Umbilical cord (tissue), 1 donor: Measurements from ENCODE around the gene MSL3B.
"Not testable (repeated sequence)": the region's sequence is repeated elsewhere in the genome, so short reads cannot be mapped to it uniquely, and the experiment has no call there.

Experiments used
- DNase-seq: peaks from one replicate; pipeline ENCODE4 v3.0.0-alpha.2; 2015; ENCODE audit warnings: low spot score

The MSL3B gene

GRCh38 chr2:233867993-233868532 is at the start of gene MSL3B:
TSS of gene MSL3B (minus strand) at chr2:233868386.
- DNase-seq = peak; percentile 34

- no peak for DNase-seq
These were observed 48.9 kb upstream of the MSL3B start, which contains the start of gene TRPM8 for GRCh38 chr2:233917116-233917515. TSS of gene TRPM8 (plus strand) at chr2:233917373. CDS start at chr2:233926538, 9,165 bp downstream.

GRCh38 chr2:233915128-233915527 is 46.9 kb upstream of the MSL3B start:
- DNase-seq = no peak

GRCh38 chr2:233912691-233913423 is 44.7 kb upstream of the MSL3B start:
- DNase-seq = peak; percentile 10

- no peak for DNase-seq
These were observed 39.4 kb upstream of the MSL3B start for GRCh38 chr2:233907627-233908026.

- no peak for DNase-seq
These were observed 37.8 kb upstream of the MSL3B start for GRCh38 chr2:233905945-233906344.

- DNase-seq = no peak
These were observed 33.7 kb upstream of the MSL3B start for GRCh38 chr2:233901884-233902283.

GRCh38 chr2:233901367-233901766 is 33.2 kb upstream of the MSL3B start:
- no peak for DNase-seq

GRCh38 chr2:233896253-233896652 is 28.1 kb upstream of the MSL3B start:
- not testable (repeated sequence) for DNase-seq

GRCh38 chr2:233892793-233893192 is 24.6 kb upstream of the MSL3B start:
- no peak for DNase-seq

- no peak for DNase-seq
These were observed 14.2 kb upstream of the MSL3B start for GRCh38 chr2:233882353-233882752.

- DNase-seq = not testable (repeated sequence)
These were observed 3.9 kb upstream of the MSL3B start for GRCh38 chr2:233872125-233872524.

GRCh38 chr2:233871432-233871831 is 3.2 kb upstream of the MSL3B start:
- no peak for DNase-seq

- DNase-seq = no peak
These were observed 1.7 kb downstream of the MSL3B start for GRCh38 chr2:233866479-233866878.

- DNase-seq = no peak
These were observed 2.3 kb downstream of the MSL3B start for GRCh38 chr2:233865838-233866237.

- no peak for DNase-seq
These were observed 5.9 kb downstream of the MSL3B start for GRCh38 chr2:233862261-233862768.

- no peak for DNase-seq
These were observed 9.9 kb downstream of the MSL3B start for GRCh38 chr2:233858331-233858730.

- no peak for DNase-seq
These were observed 10.6 kb downstream of the MSL3B start for GRCh38 chr2:233857511-233858141.

GRCh38 chr2:233856184-233856583 is 12.0 kb downstream of the MSL3B start:
- no peak for DNase-seq

GRCh38 chr2:233855345-233855744 is 12.8 kb downstream of the MSL3B start:
- no peak for DNase-seq

- DNase-seq = peak; percentile 98
These were observed 13.8 kb downstream of the MSL3B start, which contains the start of gene HJURP for GRCh38 chr2:233854241-233854981. TSS of gene HJURP (minus strand) at chr2:233854535. CDS start at chr2:233854500, 35 bp downstream.

GRCh38 chr2:233853883-233854240 is 14.3 kb downstream of the MSL3B start:
- no peak for DNase-seq
